Right lobe of liver (tissue), 6 donors: ENCODE results near the gene PTPRN2. TPM values are rescaled to one million over a fixed set of nuclear protein-coding genes. Genes with fewer than 3 reads are reported as not detected.

Experiments
- ATAC-seq, 4 donors: fragments of 200-7000 bp; cut with Tn5 transposase; one replicate each; pipeline ENCODE4 v1.9.1; 2020; ENCODE audit warnings: mild to moderate bottlenecking in 4 of 4, moderate library complexity in 4 of 4
- DNase-seq, 3 donors: peaks; one replicate each; pipeline ENCODE4 v3.0.0-alpha.2; 2020
- H3K27ac ChIP-seq, 3 donors: fragments of 200-600 bp; one replicate each; pipeline ENCODE4 v1.8.0; 2022
- H3K27me3 ChIP-seq, 2 donors: fragments of 200-600 bp; one replicate each; pipeline ENCODE4 v1.8.0; 2022
- H3K36me3 ChIP-seq, 4 donors: fragments of 200-600 bp; sonication (generic) in 1 of 4; one replicate each; pipeline versions ENCODE4 v1.5.1 to v1.8.0; 2017 to 2022; ENCODE audit warnings: control low read depth in 1 of 4
- H3K4me1 ChIP-seq, 4 donors: fragments of 200-600 bp; sonication (generic) in 1 of 4; one replicate each; pipeline versions ENCODE4 v1.5.1 to v1.8.0; 2017 to 2022; ENCODE audit warnings: control low read depth in 1 of 4
- H3K4me3 ChIP-seq, 3 donors: fragments of 200-600 bp; one replicate each; pipeline ENCODE4 v1.8.0; 2022
- H3K9me3 ChIP-seq, 4 donors: fragments of 200-600 bp; sonication (generic) in 1 of 4; one replicate each; pipeline versions ENCODE4 v1.5.1 to v1.8.0; 2017 to 2022; ENCODE audit warnings: control low read depth in 1 of 4
- POLR2A ChIP-seq: fragments of 450-650 bp; IDR thresholded peaks from one replicate; pipeline ENCODE4 v1.6.1; 2017; ENCODE audit warnings: antibody characterized with exemption, mild to moderate bottlenecking
- WGBS: methylation state at CpG from one replicate; pipeline ENCODE4 v1.1.6; 2018; ENCODE audit warnings: low coverage, low lambda C conversion rate; ENCODE audit not compliant: insufficient coverage; ENCODE audit errors: missing lambda C conversion rate; 5-methylcytosine and 5-hydroxymethylcytosine counted together
- intact Hi-C, 2 donors: fragments of 100-400 bp; cut with DNase I; formaldehyde crosslinking; loops; one replicate each; pipeline versions ENCODE4 v1.11.2 to v1.14.1; 2022
- total RNA-seq, 6 experiments: library from RNA; depleted of rRNA in 2 of 6; stranded (reverse); fragments of >200 nt in 2 of 6; fragmentation: NEBNext Ultra II Directional in 3 of 6; extraction: Animal tissue kit (Norgen Biotek cat#: 25700) in 3 of 6; gene quantifications; one replicate each; pipeline versions ENCODE4 v1.1.0 to v1.2.4, GENCODE V29; 2016 to 2023
- TF ChIP-seq, protein P1 (sequence below), 4 donors: fragments of 200-600 bp in 3 of 4; fragments of 450-650 bp in 1 of 4; IDR thresholded peaks; one replicate each; pipeline versions ENCODE4 v1.5.1 to v1.8.0; 2016 to 2022; ENCODE audit warnings: antibody characterized with exemption in 4 of 4, mild to moderate bottlenecking in 2 of 4
- donor health status: DM: no; HTN: yes; CAD: no.
- donor health status: DM: no; HTN: no; CAD: no.
- donor health status: DM: no; HTN: no; CAD: no.
- donor health status: DM: no; HTN: yes; CAD: no.
- donor health status: DM: no; HTN: yes; CAD: no.

The PTPRN2 gene
- total RNA-seq, 6 experiments from 2014 or later = 0.15 to 0.87 (median 0.67) TPM

DNA sequence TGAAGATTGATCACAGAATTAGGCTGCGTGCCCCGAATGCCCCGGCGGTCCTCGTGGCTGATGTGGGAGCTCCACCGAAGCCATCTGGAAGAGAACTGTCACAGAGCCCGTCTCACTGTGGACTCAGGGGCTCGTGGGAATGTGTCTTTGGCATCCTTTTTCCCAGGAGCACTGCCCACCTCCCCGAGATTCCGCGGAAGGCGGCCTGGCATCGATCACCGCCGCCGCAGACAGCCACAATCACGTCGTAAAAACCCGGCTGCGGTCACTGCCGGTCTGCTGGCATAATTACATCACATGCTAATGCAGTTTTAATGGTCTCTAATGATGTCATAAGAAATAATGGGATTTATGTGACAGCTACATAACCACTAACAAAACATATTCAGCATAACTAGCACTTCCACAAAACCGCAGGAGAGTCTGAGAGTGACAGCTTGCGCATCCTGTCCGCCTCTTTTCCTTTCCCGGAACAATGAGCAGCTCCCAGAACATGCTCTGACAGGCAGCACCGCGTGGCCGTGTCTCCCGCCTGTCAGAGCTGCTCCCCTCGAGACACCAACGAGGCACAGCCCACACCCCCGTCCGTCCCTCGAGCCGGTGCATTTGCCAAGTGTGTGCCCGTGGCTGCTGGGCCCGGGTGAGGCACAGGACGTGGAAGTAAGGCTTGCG, 490.0 kb downstream of the PTPRN2 start:
- Histone ChIP-seq H3K4me1 (no peaks in the 10 kb centered on the region), H3K27ac (no peak overlapping the region), H3K9me3 (no peaks in the 10 kb centered on the region), H3K4me3 (no peak overlapping the region), H3K27me3 (no peaks in the 10 kb centered on the region), H3K36me3 (no peaks in the 10 kb centered on the region)
- ATAC-seq (no peak), DNase-seq (peak in 2 of 3 donors; percentile 31 to 42)
- TF ChIP-seq, protein P1, sequence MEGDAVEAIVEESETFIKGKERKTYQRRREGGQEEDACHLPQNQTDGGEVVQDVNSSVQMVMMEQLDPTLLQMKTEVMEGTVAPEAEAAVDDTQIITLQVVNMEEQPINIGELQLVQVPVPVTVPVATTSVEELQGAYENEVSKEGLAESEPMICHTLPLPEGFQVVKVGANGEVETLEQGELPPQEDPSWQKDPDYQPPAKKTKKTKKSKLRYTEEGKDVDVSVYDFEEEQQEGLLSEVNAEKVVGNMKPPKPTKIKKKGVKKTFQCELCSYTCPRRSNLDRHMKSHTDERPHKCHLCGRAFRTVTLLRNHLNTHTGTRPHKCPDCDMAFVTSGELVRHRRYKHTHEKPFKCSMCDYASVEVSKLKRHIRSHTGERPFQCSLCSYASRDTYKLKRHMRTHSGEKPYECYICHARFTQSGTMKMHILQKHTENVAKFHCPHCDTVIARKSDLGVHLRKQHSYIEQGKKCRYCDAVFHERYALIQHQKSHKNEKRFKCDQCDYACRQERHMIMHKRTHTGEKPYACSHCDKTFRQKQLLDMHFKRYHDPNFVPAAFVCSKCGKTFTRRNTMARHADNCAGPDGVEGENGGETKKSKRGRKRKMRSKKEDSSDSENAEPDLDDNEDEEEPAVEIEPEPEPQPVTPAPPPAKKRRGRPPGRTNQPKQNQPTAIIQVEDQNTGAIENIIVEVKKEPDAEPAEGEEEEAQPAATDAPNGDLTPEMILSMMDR (IDR thresholded peaks at IDR 0.05) = no peak
- TF ChIP-seq POLR2A = no peak
- 96% methylated on average over 5 of the region's 39 CpGs for WGBS
- intact Hi-C loops = no loop called here

DNA sequence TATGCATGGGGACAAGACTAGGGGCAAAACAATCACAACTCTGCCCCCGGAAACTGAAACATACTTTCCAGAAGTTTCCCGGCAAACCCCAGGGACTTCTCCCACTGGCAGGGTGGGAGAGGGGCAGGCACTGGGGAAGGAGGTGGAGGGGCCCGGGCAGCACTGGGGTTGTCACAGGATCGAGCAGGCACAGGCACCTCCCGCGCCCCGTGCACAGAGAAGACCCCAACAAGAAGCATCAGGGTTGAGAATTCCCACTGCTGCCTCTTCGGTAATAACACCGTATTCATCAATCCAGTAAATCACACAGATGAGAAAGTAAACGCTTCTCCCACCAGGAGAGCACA, 490.5 kb downstream of the PTPRN2 start:
- no peaks in the 10 kb centered on the region for H3K27me3 ChIP-seq
- H3K4me3 ChIP-seq = no peak overlapping the region
- H3K27ac ChIP-seq = no peak overlapping the region
- DNase-seq = peak in 2 of 3 donors; percentile 13 to 31
- H3K4me1 ChIP-seq = no peaks in the 10 kb centered on the region
- WGBS = 77% methylated on average over 3 of the region's 10 CpGs
- TF ChIP-seq POLR2A = no peak
- TF ChIP-seq, protein P1 (IDR thresholded peaks at IDR 0.05) = no peak
- no peak for ATAC-seq
- no peaks in the 10 kb centered on the region for H3K9me3 ChIP-seq
- intact Hi-C loops = no loop called here
- no peaks in the 10 kb centered on the region for H3K36me3 ChIP-seq

DNA sequence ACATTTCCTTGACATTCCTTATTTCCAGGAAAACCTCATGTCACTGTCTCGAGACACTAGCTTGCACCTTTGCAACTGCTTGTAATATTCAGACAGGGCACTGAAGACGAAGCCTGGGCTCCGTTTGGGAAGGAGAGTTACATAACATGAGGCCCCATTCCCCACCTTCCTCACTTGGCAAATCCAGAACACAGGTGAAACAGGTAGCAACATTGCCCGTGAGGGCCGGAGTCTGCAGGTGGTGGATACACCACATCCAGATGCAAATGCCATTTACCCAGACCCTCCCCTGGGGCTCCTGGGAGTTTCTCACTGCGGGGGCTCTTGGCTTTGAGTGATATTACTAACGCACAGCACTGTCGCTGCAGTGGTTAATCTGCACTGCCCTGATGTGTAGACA, 491.0 kb downstream of the PTPRN2 start:
- no peaks in the 10 kb centered on the region for H3K27me3 ChIP-seq
- H3K4me3 ChIP-seq = no peak overlapping the region
- intact Hi-C loops = no loop called here
- 48% methylated on average over 6 of the region's 8 CpGs for WGBS
- H3K9me3 ChIP-seq = no peaks in the 10 kb centered on the region
- no peak overlapping the region for H3K27ac ChIP-seq
- ATAC-seq (no peak), DNase-seq (peak in 2 of 3 donors; percentile 21 to 42)
- TF ChIP-seq POLR2A = no peak
- TF ChIP-seq, protein P1 (IDR thresholded peaks at IDR 0.05) = no peak
- H3K36me3 ChIP-seq = no peaks in the 10 kb centered on the region
- no peaks in the 10 kb centered on the region for H3K4me1 ChIP-seq

DNA sequence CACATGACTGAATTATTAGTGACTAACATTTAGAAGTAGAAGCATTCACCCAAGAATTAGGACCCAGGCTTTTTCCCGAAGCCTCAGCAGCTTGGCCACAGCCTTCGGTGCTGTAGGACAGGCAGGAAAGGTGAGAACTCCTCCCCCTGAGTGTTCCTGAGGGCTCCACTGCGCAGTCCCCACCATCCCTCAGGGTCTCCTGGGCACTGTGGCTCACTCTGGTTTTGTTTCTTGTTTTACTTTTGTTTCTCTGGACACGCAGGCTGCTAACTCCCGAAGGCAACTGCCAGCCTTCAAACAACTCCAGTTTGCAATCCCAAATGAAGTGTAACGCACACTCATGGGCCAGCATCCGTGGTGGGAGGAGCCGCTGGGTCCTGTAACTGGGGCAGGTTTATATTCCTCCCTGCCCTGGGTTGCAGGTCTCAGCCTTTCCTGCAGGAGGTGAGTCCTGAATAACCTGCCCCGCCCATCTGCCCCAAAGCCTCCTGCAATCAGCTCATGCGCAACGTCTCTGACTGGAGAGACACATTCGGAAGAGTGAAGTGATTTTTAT, 492.9 kb downstream of the PTPRN2 start:
- Histone ChIP-seq H3K4me3 (no peak overlapping the region), H3K27me3 (no peaks in the 10 kb centered on the region), H3K27ac (no peak overlapping the region), H3K9me3 (no peaks in the 10 kb centered on the region), H3K36me3 (no peaks in the 10 kb centered on the region), H3K4me1 (no peaks in the 10 kb centered on the region)
- intact Hi-C loops = no loop called here
- DNase-seq (peak in 1 of 3 donors; percentile 9), ATAC-seq (no peak)
- TF ChIP-seq POLR2A = no peak
- TF ChIP-seq, protein P1 (IDR thresholded peaks at IDR 0.05) = no peak
- WGBS = 58% methylated on average over 10 of the region's 12 CpGs
